ENCODE data around the gene TMEM229B.
"Not testable (repeated sequence)": the region's sequence is repeated elsewhere in the genome, so short reads cannot be mapped to it uniquely, and the experiment has no call there.

TMEM229B gene

DNA sequence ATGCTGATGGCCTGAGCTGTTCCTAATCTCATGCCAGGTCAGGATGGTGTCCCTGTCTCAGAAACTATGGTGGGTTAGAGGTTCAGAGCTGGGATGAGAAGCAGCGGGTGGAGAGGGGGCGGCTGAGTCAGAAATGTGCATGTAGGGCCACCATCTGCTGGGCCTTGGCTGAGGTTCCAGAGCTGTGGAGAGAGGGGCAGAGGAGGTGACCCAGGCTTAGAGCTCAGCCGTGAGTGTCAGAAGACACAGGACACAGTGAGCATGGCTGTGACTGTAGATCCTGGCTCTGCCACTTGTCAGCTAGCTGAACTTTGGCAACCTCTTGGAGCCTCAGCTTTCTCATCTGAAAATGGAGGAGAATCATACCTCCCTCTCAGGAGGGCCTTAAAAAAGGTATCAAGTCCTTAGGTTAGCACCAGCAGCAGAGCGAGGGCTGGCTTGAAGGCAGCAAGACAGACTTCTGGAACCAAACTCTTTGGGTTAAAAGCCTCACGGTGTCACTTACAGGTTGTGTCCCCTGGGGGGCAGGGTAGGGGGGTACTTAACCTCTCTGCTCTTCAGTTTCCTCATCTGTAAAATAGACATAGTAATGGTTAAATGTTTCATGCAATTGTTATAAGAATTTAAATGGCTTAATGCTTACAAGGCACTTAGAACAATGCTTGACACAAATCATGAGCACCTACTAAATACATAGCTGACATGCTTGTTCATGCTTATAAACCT lies 34.8 kb downstream of the TMEM229B start:
- DNase-seq (ENCODE audit: low spot score), result no peak

- not testable (repeated sequence) for DNase-seq (ENCODE audit: low spot score)
These were observed 36.9 kb downstream of the TMEM229B start for GRCh38 chr14:67451667-67452066.

GRCh38 chr14:67449096-67449495 lies 39.4 kb downstream of the TMEM229B start:
- DNase-seq (ENCODE audit: low spot score), result no peak

DNA sequence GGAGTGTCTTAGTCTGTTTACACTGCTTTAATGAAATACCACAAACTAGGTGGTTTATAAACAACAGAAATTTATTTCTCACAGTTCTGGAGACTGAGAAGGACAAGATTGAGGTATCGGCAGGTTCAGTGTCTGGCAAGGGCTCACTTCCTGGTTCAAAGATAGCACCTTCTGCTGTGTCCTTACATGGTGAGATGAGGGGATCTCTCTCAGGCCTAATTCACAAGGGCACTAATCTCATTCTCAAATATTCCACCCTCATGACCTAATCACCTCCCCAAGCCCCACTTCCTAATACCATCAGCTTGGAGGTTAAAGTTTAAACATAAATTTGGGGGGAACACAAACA lies 41.5 kb downstream of the TMEM229B start:
- DNase-seq (ENCODE audit: low spot score), result no peak

DNA sequence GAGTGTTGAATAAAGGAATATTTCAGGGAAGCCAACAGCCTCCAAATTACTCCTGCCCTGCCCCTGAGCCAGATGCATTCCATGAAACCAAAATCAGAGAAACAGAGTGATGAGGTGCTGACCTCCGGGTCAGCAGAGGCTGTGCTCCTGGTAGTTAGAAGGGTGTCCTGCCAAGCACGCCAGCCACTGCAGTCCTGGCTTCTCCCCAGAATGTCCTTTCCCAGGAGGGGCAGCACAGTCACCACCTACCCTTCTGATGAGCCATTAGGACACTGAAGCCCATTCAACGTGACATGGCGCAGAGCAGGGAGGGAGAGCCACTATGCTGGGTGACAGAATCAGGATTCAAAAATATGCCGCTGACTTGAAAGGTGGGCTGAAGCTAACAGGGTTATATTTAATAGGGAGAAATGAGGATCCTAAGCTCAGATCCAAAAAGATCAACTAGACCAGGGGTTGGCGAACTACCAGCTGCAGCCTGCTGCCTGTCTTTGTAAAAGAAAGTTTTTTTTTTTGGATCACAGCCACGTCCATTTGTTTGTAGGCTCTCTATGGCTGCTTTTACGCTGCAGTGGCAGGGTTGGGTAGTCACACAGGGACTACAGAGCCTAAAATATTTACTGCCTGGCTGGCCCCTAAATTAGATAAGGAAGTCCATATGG lies 42.0 kb downstream of the TMEM229B start:
- DNase-seq (ENCODE audit: low spot score), result no peak

DNA sequence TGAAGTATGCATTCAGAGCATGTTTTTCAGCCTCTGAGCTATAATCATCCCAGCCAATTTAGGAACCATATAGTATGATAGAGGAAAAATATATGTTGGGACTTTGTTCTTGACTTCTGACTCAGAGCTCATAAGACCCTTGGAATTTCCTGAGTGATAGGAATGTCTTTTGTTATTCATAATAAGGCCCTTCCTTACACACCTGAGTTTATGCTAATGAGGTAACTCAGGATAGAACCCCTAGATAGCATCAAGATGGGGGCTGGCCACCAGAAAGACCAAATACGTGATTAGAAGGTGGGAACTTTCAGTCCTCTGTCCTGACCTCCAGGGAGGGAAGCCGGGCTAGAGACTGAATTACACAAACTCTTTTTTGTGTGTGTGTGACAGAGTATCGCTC lies 44.1 kb downstream of the TMEM229B start:
- peak; percentile 23 for DNase-seq (ENCODE audit: low spot score)

GRCh38 chr14:67442139-67442906 lies 46.2 kb downstream of the TMEM229B start:
- no peak for DNase-seq (ENCODE audit: low spot score)

DNA sequence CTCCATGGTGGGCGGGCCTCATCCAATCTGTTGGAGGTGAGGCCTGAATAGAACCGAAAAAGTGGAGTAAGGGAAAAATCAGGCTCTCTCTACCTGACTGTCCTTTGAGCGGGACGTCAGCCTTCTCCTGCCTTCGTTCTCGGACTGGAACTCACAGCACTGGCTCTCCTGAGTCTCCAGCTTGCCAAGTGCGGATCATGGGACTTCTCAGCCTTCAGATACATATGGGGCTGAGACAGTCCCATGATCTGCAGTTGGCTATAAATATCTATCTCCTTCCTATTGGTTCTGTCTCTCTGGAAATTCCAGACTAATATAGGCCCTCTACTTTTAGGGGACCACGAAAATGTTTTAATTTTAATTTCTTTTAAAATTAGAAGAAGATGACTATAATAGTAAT lies 46.8 kb downstream of the TMEM229B start:
- no peak for DNase-seq (ENCODE audit: low spot score)

GRCh38 chr14:67441256-67441655 lies 47.3 kb downstream of the TMEM229B start:
- DNase-seq (ENCODE audit: low spot score), result no peak

DNA sequence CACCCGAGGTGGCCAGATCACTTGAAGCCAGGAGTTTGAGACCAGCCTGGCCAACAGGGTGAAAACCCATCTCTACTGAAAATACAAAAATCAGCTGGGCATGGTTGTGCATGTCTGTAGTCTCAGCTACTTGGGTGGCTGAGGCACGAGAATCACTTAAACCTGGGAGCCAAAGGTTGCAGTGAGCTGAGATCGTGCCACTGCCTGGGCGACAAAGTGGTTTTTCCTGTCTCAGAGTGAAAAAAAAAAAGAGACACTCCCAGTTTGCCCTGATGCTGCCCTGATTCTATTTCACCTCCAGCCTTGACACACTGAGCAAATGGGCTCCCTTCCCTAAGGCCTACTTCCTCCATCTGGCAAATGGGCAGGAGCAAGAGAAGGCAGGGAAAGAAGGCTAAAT lies 48.0 kb downstream of the TMEM229B start:
- no peak for DNase-seq (ENCODE audit: low spot score)

- no peak for DNase-seq (ENCODE audit: low spot score)
These were observed 49.6 kb downstream of the TMEM229B start for GRCh38 chr14:67438969-67439368.

DNA sequence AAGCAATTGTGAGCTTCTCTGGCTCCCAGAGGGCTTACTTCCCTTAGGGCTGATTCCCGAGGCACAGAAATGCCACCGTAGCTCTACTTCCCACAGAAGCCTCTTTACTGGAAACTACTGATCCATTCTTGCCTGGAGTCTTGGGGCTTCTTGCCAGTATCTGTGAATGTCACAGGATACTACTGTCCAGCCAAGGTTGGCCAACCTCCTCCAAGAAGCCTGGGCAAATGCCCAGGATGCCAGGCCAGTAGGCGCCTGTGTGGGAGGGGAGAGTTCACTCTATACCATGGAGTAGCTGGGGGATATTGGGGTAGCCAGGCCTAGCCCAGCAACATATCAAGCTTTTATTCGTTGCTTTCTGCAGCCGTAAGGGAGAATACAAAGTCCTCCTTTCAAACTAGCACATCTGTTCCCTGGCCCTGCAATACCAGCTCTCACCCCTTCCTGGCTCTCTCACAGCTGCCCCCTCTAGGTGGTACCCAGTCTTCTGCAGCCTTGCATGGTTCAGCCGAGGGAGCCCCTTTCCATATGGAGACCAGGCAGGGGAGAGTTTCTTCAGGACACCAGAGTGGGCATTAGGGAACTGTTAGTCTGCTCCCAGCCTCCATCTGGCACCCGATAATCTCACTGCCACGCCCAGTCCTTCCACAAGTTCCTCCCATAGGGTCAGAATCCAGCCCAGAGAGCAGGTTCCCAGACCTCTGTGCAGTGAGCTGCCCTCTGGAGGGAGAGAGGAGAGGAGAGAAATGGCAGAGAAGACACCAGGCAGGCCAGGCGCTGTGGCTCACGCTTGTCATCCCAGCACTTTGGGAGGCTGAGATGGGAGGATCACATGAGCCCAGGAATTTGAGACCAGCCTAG lies 52.3 kb downstream of the TMEM229B start:
- peak; percentile 26 for DNase-seq (ENCODE audit: low spot score)

DNA sequence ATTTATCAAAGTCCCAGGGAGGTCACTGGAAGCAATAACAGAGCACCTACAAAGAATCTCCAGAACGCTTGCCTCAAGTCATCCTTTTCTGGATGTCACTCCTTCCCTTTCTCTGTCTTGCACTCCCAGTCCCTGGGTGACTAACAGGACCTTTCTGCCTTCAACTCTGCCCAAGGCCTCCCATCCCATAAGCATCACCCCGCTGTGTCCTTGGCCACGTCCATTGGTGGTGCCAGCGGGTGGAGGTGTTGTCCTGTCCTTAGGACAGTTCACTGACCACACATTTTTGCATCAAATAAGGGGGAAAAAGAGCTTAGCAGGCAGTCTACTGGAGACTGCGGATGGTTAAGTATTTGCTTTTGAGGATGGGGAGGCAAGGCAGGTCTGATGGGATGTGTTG lies 52.9 kb downstream of the TMEM229B start:
- no peak for DNase-seq (ENCODE audit: low spot score)

DNA sequence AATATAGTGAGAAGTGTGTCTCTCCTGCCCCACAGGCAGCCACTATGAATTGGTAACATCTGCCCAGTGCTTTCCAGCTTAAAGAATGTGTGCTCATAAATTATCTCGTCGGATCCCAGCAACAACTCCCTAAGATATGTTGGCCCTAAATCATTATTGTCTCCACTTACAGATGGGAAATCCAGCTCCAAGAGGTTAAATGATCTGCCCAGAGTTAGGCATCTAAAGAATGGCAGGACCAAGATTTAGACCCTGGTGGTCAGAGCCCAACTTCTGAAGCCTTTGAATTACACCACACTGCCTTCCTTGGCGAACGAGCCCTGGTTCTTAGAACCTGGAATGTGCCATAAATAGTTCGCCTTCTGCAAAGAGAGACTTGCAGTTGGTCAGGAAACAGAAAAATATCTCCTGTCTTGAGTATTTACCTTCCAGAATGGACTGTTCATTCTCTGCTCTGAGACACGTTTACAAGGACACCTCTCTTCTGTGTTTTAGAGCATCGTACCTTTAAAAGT lies 56.4 kb downstream of the TMEM229B start:
- no peak for DNase-seq (ENCODE audit: low spot score)

- DNase-seq (ENCODE audit: low spot score), result no peak
These were observed 58.9 kb downstream of the TMEM229B start for GRCh38 chr14:67429510-67430205.

DNA sequence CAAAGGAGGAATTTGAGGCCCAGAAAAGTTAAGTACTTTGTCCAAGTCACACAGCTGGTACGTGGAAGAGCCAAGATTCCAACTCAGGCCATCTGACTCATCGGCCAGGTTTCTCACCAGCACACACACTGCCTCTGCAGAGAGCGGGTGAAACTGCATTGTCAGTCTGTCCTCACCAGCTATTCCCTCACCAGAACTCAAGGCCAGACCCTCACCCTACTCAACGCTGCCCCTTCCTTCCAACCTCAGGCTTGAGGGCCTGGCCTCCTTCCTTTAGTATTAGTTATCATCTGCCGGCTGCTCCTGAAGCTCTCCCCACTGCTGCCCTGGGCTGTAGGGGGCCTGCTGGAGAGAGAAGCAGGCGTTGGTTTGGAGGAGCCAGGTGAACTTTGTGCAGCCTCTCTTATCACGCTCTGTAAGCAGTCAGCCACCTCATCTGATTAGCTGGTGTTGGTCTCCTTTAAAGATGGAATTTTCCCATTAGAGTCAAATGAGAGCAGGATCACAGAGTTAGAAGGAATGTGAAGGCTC lies 60.0 kb downstream of the TMEM229B start:
- peak; percentile 31 for DNase-seq (ENCODE audit: low spot score)

DNA sequence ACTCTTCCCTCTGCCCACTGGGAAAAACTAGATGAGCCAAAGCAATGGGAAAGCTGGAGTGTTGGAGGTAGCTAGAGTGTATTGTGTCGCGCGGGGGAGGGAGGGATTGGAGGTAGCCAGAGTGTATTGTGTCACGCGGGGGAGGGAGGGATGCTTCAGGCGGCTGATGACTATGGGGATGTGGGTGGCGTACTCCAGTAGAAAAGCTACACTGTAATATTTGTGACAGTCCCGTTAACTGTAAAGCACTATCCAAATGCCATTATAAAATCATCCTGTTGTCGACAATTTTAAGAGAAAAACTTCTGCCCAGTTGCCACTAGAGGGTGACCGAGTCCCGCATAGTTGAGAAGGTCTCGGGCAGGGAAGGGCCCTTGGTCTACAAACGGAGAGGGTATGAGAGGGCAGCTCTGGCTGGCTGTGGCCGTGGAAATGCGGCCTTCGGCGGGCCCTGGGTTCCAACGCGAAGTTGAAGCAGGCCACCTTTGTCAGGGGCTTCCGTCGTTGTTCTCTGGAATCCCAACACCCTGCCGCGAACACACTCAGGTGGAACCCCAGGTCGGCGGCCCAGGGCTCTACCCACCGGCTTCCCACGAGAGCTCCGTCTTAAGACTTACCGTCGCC lies 61.4 kb downstream of the TMEM229B start:
- DNase-seq (ENCODE audit: low spot score), result peak; percentile 88

DNA sequence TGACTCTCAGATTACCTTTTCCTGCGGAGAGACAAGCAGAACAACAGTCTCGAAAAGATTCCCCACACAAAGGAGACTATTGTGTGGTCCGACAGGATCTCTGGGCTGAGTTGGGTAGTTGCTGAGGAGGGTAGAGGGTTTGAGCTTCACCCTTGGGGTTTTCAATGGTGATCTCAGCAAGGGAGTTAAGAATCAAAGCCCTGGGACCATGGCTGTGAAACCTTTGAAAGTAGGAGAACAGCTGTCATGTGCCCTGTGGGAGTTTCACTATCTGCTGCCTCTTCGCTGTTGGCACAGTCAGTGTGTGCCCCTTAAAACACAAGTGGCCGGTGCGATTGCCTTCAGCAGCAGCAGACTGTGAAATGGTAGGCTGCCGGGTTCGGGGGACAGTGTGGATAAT lies 62.4 kb downstream of the TMEM229B start:
- no peak for DNase-seq (ENCODE audit: low spot score)

DNA sequence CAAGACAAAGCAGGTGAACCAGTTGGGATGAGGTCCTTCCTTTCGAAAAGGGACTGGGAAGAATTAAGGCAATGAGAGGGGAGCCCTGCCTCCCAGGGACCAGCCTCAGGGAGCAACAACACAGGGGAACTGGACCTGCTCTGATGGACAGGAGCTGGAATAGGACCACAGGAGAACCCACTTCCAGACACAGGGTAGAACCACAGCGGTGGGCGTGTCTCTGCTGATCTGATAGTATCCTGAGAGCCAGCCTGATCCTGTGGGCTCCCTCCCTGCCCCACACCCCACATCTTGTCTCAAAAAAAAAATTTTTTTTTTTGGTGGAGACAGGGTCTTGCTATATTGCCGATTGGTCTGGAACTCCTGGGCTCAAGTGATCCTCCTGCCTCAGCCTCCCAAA lies 62.9 kb downstream of the TMEM229B start:
- DNase-seq (ENCODE audit: low spot score), result no peak

- DNase-seq (ENCODE audit: low spot score), result no peak
These were observed 64.0 kb downstream of the TMEM229B start for GRCh38 chr14:67424539-67424938.

DNA sequence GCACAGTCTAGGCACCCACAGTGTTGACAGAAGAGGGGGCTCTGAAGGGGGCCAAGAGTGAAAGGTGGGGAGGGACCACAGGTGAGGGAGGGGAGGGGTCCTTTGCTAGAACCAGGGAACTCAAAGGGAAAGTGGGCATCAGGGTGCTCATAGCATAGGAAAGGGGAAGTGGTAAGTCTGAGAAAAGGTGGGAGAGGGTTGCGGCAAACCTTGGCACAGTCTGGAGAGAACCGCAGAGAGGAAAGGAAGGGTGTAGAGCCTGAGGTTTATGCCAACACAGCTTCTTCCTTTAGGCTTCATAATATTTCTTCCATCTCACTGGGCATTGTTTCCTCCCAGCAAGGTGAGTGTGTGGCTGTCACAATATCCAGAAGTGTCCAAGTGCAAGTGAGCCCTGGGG lies 65.1 kb downstream of the TMEM229B start:
- no peak for DNase-seq (ENCODE audit: low spot score)
